ENCODE data around the gene PDZK1. TPM values are rescaled to one million over a fixed set of nuclear protein-coding genes. Genes with fewer than 3 reads are reported as not detected.

The PDZK1 gene
- total and polyA plus RNA-seq, 2 experiments from 2014 or later = 0.73 TPM; not detected in 1

- TF ChIP-seq REST (IDR thresholded peaks at IDR 0.05; ENCODE audit: unreplicated experiment) = no peak
These were observed 33.1 kb upstream of the PDZK1 start (continued) for GRCh38 chr1:145740269-145740668.

DNA sequence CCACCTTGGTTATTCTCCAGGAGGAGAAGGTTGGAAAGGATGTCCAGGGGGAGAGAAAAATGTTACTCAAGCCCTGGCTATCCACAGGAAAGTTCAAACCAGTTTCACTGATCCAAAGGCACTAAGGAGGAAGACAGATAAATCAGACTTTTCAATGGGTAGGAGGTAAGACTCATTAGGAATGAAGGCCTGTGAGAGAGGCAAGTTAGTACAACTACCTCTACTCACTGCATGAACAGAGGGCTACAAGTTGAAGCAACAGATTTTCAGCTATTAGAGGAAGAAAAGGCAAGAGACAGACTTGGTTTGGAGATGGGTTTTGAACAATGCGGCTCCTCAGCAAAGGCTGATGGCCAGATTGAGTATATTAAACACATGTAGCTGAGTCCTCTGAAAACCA, 29.0 kb upstream of the PDZK1 start:
- no peak overlapping the region for H3K27ac ChIP-seq (ENCODE audit: low read depth)
- Mint-ChIP-seq H3K36me3 (ENCODE audit: low read depth) (no peaks in the 10 kb centered on the region), H3K4me3 (no peak overlapping the region), H3K27ac (no peak overlapping the region), H3K4me1 (peaks cover 10% of the 10 kb centered on the region), H3K27me3 (ENCODE audit: insufficient read depth, low read depth, poor library complexity) (peaks cover 3% of the 10 kb centered on the region), H3K9me3 (no peaks in the 10 kb centered on the region)
- ATAC-seq (no peak), DNase-seq (ENCODE audit: low spot score) (no peak)
- no peak overlapping the region for H2AFZ ChIP-seq
- no peak overlapping the region for H3K4me2 ChIP-seq
- no peak overlapping the region for H3K4me3 ChIP-seq
- H3K4me1 ChIP-seq (ENCODE audit: insufficient read depth) = no peaks in the 10 kb centered on the region
- H4K20me1 ChIP-seq (replicated peaks; ENCODE audit: insufficient read depth) = peaks cover 10% of the 10 kb centered on the region
- H3K79me2 ChIP-seq (replicated peaks; ENCODE audit: insufficient read depth) = no peaks in the 10 kb centered on the region
- no peaks in the 10 kb centered on the region for H3F3A ChIP-seq (replicated peaks; ENCODE audit: low read depth)
- H3K27me3 ChIP-seq (ENCODE audit: insufficient read depth) = no peaks in the 10 kb centered on the region
- no peaks in the 10 kb centered on the region for H3K36me3 ChIP-seq (ENCODE audit: insufficient read depth)
- 0 out of 2 replicates have a peak, but pooled peaks cover 2% of the 10 kb centered on the region for H3K9me2 ChIP-seq (ENCODE audit: insufficient read depth)
- TF ChIP-seq POLR2AphosphoS5 (IDR thresholded peaks at IDR 0.05; ENCODE audit: low read depth) = no peak
- no peak for TF ChIP-seq STAT1 (IDR thresholded peaks at IDR 0.05; ENCODE audit: unreplicated experiment)
- TF ChIP-seq, protein P1, sequence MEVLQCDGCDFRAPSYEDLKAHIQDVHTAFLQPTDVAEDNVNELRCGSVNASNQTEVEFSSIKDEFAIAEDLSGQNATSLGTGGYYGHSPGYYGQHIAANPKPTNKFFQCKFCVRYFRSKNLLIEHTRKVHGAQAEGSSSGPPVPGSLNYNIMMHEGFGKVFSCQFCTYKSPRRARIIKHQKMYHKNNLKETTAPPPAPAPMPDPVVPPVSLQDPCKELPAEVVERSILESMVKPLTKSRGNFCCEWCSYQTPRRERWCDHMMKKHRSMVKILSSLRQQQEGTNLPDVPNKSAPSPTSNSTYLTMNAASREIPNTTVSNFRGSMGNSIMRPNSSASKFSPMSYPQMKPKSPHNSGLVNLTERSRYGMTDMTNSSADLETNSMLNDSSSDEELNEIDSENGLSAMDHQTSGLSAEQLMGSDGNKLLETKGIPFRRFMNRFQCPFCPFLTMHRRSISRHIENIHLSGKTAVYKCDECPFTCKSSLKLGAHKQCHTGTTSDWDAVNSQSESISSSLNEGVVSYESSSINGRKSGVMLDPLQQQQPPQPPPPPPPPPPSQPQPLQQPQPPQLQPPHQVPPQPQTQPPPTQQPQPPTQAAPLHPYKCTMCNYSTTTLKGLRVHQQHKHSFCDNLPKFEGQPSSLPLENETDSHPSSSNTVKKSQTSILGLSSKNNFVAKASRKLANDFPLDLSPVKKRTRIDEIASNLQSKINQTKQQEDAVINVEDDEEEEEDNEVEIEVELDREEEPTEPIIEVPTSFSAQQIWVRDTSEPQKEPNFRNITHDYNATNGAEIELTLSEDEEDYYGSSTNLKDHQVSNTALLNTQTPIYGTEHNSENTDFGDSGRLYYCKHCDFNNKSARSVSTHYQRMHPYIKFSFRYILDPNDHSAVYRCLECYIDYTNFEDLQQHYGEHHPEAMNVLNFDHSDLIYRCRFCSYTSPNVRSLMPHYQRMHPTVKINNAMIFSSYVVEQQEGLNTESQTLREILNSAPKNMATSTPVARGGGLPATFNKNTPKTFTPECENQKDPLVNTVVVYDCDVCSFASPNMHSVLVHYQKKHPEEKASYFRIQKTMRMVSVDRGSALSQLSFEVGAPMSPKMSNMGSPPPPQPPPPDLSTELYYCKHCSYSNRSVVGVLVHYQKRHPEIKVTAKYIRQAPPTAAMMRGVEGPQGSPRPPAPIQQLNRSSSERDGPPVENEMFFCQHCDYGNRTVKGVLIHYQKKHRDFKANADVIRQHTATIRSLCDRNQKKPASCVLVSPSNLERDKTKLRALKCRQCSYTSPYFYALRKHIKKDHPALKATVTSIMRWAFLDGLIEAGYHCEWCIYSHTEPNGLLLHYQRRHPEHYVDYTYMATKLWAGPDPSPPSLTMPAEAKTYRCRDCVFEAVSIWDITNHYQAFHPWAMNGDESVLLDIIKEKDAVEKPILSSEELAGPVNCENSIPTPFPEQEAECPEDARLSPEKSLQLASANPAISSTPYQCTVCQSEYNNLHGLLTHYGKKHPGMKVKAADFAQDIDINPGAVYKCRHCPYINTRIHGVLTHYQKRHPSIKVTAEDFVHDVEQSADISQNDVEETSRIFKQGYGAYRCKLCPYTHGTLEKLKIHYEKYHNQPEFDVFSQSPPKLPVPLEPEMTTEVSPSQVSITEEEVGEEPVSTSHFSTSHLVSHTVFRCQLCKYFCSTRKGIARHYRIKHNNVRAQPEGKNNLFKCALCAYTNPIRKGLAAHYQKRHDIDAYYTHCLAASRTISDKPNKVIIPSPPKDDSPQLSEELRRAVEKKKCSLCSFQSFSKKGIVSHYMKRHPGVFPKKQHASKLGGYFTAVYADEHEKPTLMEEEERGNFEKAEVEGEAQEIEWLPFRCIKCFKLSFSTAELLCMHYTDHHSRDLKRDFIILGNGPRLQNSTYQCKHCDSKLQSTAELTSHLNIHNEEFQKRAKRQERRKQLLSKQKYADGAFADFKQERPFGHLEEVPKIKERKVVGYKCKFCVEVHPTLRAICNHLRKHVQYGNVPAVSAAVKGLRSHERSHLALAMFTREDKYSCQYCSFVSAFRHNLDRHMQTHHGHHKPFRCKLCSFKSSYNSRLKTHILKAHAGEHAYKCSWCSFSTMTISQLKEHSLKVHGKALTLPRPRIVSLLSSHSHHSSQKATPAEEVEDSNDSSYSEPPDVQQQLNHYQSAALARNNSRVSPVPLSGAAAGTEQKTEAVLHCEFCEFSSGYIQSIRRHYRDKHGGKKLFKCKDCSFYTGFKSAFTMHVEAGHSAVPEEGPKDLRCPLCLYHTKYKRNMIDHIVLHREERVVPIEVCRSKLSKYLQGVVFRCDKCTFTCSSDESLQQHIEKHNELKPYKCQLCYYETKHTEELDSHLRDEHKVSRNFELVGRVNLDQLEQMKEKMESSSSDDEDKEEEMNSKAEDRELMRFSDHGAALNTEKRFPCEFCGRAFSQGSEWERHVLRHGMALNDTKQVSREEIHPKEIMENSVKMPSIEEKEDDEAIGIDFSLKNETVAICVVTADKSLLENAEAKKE (CRISPR knock-in tag; IDR thresholded peaks at IDR 0.05) = no peak
- TF ChIP-seq ZNF331 (CRISPR knock-in tag; IDR thresholded peaks at IDR 0.05; ENCODE audit: low read depth) = no peak
- TF ChIP-seq, protein P2, sequence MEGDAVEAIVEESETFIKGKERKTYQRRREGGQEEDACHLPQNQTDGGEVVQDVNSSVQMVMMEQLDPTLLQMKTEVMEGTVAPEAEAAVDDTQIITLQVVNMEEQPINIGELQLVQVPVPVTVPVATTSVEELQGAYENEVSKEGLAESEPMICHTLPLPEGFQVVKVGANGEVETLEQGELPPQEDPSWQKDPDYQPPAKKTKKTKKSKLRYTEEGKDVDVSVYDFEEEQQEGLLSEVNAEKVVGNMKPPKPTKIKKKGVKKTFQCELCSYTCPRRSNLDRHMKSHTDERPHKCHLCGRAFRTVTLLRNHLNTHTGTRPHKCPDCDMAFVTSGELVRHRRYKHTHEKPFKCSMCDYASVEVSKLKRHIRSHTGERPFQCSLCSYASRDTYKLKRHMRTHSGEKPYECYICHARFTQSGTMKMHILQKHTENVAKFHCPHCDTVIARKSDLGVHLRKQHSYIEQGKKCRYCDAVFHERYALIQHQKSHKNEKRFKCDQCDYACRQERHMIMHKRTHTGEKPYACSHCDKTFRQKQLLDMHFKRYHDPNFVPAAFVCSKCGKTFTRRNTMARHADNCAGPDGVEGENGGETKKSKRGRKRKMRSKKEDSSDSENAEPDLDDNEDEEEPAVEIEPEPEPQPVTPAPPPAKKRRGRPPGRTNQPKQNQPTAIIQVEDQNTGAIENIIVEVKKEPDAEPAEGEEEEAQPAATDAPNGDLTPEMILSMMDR (conservative IDR thresholded peaks at IDR 0.05; ENCODE audit: low read depth in 2 of 2) = no peak
- TF ChIP-seq ZNF114 (CRISPR knock-in tag; IDR thresholded peaks at IDR 0.05) = no peak
- no peak for TF ChIP-seq CREB1 (CRISPR knock-in tag; IDR thresholded peaks at IDR 0.05; ENCODE audit: low read depth)
- TF ChIP-seq, protein P3, sequence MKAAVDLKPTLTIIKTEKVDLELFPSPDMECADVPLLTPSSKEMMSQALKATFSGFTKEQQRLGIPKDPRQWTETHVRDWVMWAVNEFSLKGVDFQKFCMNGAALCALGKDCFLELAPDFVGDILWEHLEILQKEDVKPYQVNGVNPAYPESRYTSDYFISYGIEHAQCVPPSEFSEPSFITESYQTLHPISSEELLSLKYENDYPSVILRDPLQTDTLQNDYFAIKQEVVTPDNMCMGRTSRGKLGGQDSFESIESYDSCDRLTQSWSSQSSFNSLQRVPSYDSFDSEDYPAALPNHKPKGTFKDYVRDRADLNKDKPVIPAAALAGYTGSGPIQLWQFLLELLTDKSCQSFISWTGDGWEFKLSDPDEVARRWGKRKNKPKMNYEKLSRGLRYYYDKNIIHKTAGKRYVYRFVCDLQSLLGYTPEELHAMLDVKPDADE (IDR thresholded peaks at IDR 0.05) = no peak
- no peak for TF ChIP-seq NANOG (IDR thresholded peaks at IDR 0.05; ENCODE audit: borderline replicate concordance)
- no peak for TF ChIP-seq JUNB (IDR thresholded peaks at IDR 0.05; ENCODE audit: unreplicated experiment)
- TF ChIP-seq EZH2 (IDR thresholded peaks at IDR 0.05; ENCODE audit: low read depth, unreplicated experiment) = no peak
